ENCODE measurements around the gene CFDP1. TPM values are rescaled to one million over a fixed set of nuclear protein-coding genes. Genes with fewer than 3 reads are reported as not detected.

Gene CFDP1
- total RNA-seq, 4 donors from 2014 or later: 36.7 to 81.4 (median 48.2) TPM

GRCh38 chr16:75308011-75308410 is 125.3 kb downstream of the CFDP1 start:
- no peak for DNase-seq (ENCODE audit: low spot score in 2 of 2)
- peaks cover 33% of the 10 kb centered on the region for H3K4me1 ChIP-seq
- no peaks in the 10 kb centered on the region for H3K27me3 ChIP-seq
- 88% methylated on average over 3 of the region's 3 CpGs for WGBS
- H3K27ac ChIP-seq: no peak overlapping the region
- no peak overlapping the region for H3K4me3 ChIP-seq
- H3K36me3 ChIP-seq: peaks cover under 1% of the 10 kb centered on the region
- TF ChIP-seq POLR2AphosphoS5 (IDR thresholded peaks at IDR 0.05) (no peak), POLR2A (IDR thresholded peaks at IDR 0.05) (no peak), EP300 (IDR thresholded peaks at IDR 0.05) (no peak), CTCF (IDR thresholded peaks at IDR 0.05) (no peak)
- no peaks in the 10 kb centered on the region for H3K9me3 ChIP-seq

- TF ChIP-seq POLR2AphosphoS5 (IDR thresholded peaks at IDR 0.05): no peak
- no peak for TF ChIP-seq POLR2A (IDR thresholded peaks at IDR 0.05)
- no peak for TF ChIP-seq EP300 (IDR thresholded peaks at IDR 0.05)
- TF ChIP-seq CTCF (IDR thresholded peaks at IDR 0.05): no peak
- Histone ChIP-seq H3K27me3 (no peaks in the 10 kb centered on the region), H3K9me3 (no peaks in the 10 kb centered on the region), H3K4me1 (peaks cover 33% of the 10 kb centered on the region), H3K36me3 (peaks cover 1% of the 10 kb centered on the region), H3K27ac (no peak overlapping the region), H3K4me3 (no peak overlapping the region)
- no peak for DNase-seq (ENCODE audit: low spot score in 2 of 2)
- 93% methylated on average over 3 of the region's 3 CpGs for WGBS
Measured at GRCh38 chr16:75307506-75307905, 125.8 kb downstream of the CFDP1 start.

- DNase-seq (ENCODE audit: low spot score in 2 of 2): no peak
- Histone ChIP-seq H3K4me3 (no peak overlapping the region), H3K9me3 (no peaks in the 10 kb centered on the region), H3K36me3 (peaks cover 5% of the 10 kb centered on the region), H3K27ac (peak overlapping the region; percentile 87), H3K27me3 (no peaks in the 10 kb centered on the region), H3K4me1 (peaks cover 35% of the 10 kb centered on the region)
- 66% methylated on average over 9 of the region's 9 CpGs for WGBS
- no peak for TF ChIP-seq POLR2AphosphoS5 (IDR thresholded peaks at IDR 0.05)
- no peak for TF ChIP-seq EP300 (IDR thresholded peaks at IDR 0.05)
- TF ChIP-seq CTCF (IDR thresholded peaks at IDR 0.05): no peak
- no peak for TF ChIP-seq POLR2A (IDR thresholded peaks at IDR 0.05)
Measured at GRCh38 chr16:75306099-75306762, 127.1 kb downstream of the CFDP1 start.

- peak; percentile 89 to 93 for DNase-seq (ENCODE audit: low spot score in 2 of 2)
- Histone ChIP-seq H3K27ac (peak overlapping the region; percentile 87), H3K27me3 (no peaks in the 10 kb centered on the region), H3K9me3 (no peaks in the 10 kb centered on the region), H3K36me3 (peaks cover 9% of the 10 kb centered on the region), H3K4me3 (peak overlapping the region; percentile 18), H3K4me1 (peaks cover 35% of the 10 kb centered on the region)
- peak in 2 of 3 donors; percentile 84 to 86 for TF ChIP-seq POLR2AphosphoS5 (IDR thresholded peaks at IDR 0.05)
- no peak for TF ChIP-seq EP300 (IDR thresholded peaks at IDR 0.05)
- TF ChIP-seq CTCF (IDR thresholded peaks at IDR 0.05): no peak
- no peak for TF ChIP-seq POLR2A (IDR thresholded peaks at IDR 0.05)
- WGBS: 20% methylated on average over 8 of the region's 8 CpGs
Measured at GRCh38 chr16:75305364-75306098, 127.8 kb downstream of the CFDP1 start.

Data from suprapubic skin (tissue), 4 donors.